CD4-positive, CD25-positive, alpha-beta regulatory T cell (primary cell): Measurements from ENCODE around the gene MED13L. TPM values are rescaled to one million over a fixed set of nuclear protein-coding genes. Genes with fewer than 3 reads are reported as not detected.
A peak's percentile ranks its signal among the peaks of the same experiment; 100 is the strongest.
"Not testable (repeated sequence)": the region's sequence is repeated elsewhere in the genome, so short reads cannot be mapped to it uniquely, and the experiment has no call there.

ENCODE experiments used
- ATAC-seq, 2 donors: fragments of 150-1000 bp; cut with Tn5 transposase; one replicate each; pipeline ENCODE4 v1.10.0; 2021; ENCODE audit warnings: low read depth in 2 of 2, moderate number of reproducible peaks in 2 of 2, moderate library complexity in 1 of 2
- DNase-seq, 3 donors: peaks; one replicate each; pipeline versions ENCODE4 v3.0.0 to v3.0.0-alpha.2; 2012 to 2022; ENCODE audit warnings: mixed read lengths in 1 of 3
- H3K27ac ChIP-seq: one replicate; pipeline ENCODE4 v1.7.0; 2013; ENCODE audit warnings: mild to moderate bottlenecking, low read length; ENCODE audit not compliant: insufficient read depth, poor library complexity, severe bottlenecking
- H3K27me3 ChIP-seq: one replicate; pipeline ENCODE4 v1.7.0; 2013; ENCODE audit warnings: low read length; ENCODE audit not compliant: control insufficient read depth, insufficient read depth
- H3K36me3 ChIP-seq: one replicate; pipeline ENCODE4 v1.7.0; 2013; ENCODE audit warnings: mild to moderate bottlenecking, low read length, moderate library complexity; ENCODE audit not compliant: control insufficient read depth, insufficient read depth
- H3K4me1 ChIP-seq: 2 replicates; pipeline ENCODE4 v1.7.0; 2013; ENCODE audit warnings: mild to moderate bottlenecking, low read length; ENCODE audit not compliant: insufficient read depth, control insufficient read depth, poor library complexity, severe bottlenecking
- H3K4me3 ChIP-seq: one replicate; pipeline ENCODE4 v1.7.0; 2013; ENCODE audit warnings: low read depth, mild to moderate bottlenecking, low read length, moderate library complexity
- H3K9me3 ChIP-seq, 2 experiments: 1 replicate in 1 of 2; 2 replicates in 1 of 2; pipeline ENCODE4 v1.7.0; 2013; ENCODE audit warnings: low read length in 2 of 2, mild to moderate bottlenecking in 1 of 2, moderate library complexity in 1 of 2; ENCODE audit not compliant: control insufficient read depth in 2 of 2
- H3K27ac Mint-ChIP-seq, 3 donors: one replicate each; pipeline ENCODE4 v1.8.0; 2020 to 2022; ENCODE audit warnings: mild to moderate bottlenecking in 3 of 3, mixed read lengths in 3 of 3, moderate library complexity in 2 of 3
- H3K27me3 Mint-ChIP-seq: one replicate; pipeline ENCODE4 v1.8.0; 2022; ENCODE audit warnings: mild to moderate bottlenecking, mixed read lengths
- H3K36me3 Mint-ChIP-seq: one replicate; pipeline ENCODE4 v1.8.0; 2020; ENCODE audit warnings: mixed read lengths
- H3K4me1 Mint-ChIP-seq, 4 donors: one replicate each; pipeline ENCODE4 v1.8.0; 2020 to 2022; ENCODE audit warnings: mixed read lengths in 4 of 4, mild to moderate bottlenecking in 1 of 4
- H3K4me3 Mint-ChIP-seq, 4 donors: one replicate each; pipeline ENCODE4 v1.8.0; 2020 to 2022; ENCODE audit warnings: mild to moderate bottlenecking in 4 of 4, mixed read lengths in 4 of 4, moderate library complexity in 3 of 4
- H3K9me3 Mint-ChIP-seq, 7 donors: one replicate each; pipeline ENCODE4 v1.8.0; 2020 to 2022; ENCODE audit warnings: mixed read lengths in 7 of 7, mild to moderate bottlenecking in 3 of 7, moderate library complexity in 2 of 7
- polyA plus RNA-seq, 4 donors: library from polyadenylated mRNA; unstranded; fragments of 300-500 nt; fragmentation: Illumina TruSeq; gene quantifications; one replicate each; pipeline ENCODE4 v1.2.3, GENCODE V29; 2021
- total RNA-seq: library from RNA; stranded (reverse); gene quantifications from one replicate; pipeline ENCODE4 v1.2.3, GENCODE V29; 2022

Gene MED13L
- total and polyA plus RNA-seq, 5 donors from 2014 or later = 4.5 to 179 (median 7.0) TPM

- H3K4me1 Mint-ChIP-seq = peaks cover 36 to 70% (median 53%) of the 10 kb centered on the region in 4 donors
- H3K9me3 Mint-ChIP-seq = no peaks in the 10 kb centered on the region
- H3K36me3 Mint-ChIP-seq = no peaks in the 10 kb centered on the region
- no peaks in the 10 kb centered on the region for H3K27me3 Mint-ChIP-seq
- peaks cover 13% of the 10 kb centered on the region for H3K4me1 ChIP-seq
- no peak overlapping the region for H3K27ac Mint-ChIP-seq
- no peak overlapping the region for H3K4me3 ChIP-seq
- no peaks in the 10 kb centered on the region for H3K27me3 ChIP-seq
- no peaks in the 10 kb centered on the region for H3K9me3 ChIP-seq
- no peak overlapping the region for H3K27ac ChIP-seq
- DNase-seq (no peak), ATAC-seq (no peak)
- peak overlapping the region in 1 of 4 donors; percentile 11 for H3K4me3 Mint-ChIP-seq
- H3K36me3 ChIP-seq = no peaks in the 10 kb centered on the region
These were observed 139.1 kb downstream of the MED13L start for GRCh38 chr12:116138364-116138763.

DNA sequence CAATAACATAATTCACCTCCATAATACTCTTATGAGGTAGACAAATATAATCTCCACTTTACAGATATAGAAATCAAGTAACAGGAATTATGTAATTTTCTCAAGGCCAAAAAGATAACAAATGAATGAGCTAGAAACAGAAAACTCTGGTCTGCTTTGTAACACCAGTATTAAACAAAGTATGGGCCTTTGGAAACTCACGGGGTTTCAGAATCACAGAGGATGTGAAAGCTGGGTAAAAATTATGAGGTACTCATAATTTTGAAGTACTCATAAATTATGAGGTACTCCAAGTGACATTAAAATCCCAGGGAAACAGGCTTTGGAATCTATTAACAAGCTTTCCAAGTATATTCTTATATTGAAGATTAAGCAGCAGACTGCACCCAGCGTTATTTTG lies 140.2 kb downstream of the MED13L start:
- ATAC-seq = no peak
- Mint-ChIP-seq H3K4me1 (peaks cover 34 to 74% (median 54%) of the 10 kb centered on the region in 4 donors), H3K9me3 (no peaks in the 10 kb centered on the region), H3K27ac (peak overlapping the region in 2 of 3 donors; percentile 4 to 93), H3K27me3 (no peaks in the 10 kb centered on the region), H3K36me3 (no peaks in the 10 kb centered on the region), H3K4me3 (peak overlapping the region in 2 of 4 donors; percentile 30 to 41)
- H3K36me3 ChIP-seq = no peaks in the 10 kb centered on the region
- H3K27ac ChIP-seq = no peak overlapping the region
- no peak for DNase-seq
- H3K4me3 ChIP-seq = no peak overlapping the region
- peaks cover 12% of the 10 kb centered on the region for H3K4me1 ChIP-seq
- H3K9me3 ChIP-seq = no peaks in the 10 kb centered on the region
- H3K27me3 ChIP-seq = no peaks in the 10 kb centered on the region

DNA sequence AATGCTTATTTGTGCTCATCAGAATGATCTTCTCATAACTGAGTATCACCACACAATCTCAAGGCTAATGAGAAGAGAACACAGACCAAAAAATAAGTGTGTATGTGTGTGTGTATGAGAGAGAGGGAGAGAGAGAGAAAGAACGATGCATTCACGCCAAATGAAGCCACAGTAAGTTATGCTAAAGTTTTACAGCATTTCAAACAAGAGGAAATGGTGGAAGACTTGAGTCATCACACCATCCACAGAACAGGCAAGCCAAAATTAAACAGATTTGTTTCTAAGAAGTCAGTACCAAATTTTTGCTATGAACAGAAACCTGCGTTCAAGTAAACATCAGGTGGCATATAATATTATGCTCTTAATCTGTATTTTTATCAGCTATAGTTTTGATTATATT lies 141.2 kb downstream of the MED13L start:
- H3K9me3 ChIP-seq = no peaks in the 10 kb centered on the region
- no peaks in the 10 kb centered on the region for H3K36me3 ChIP-seq
- H3K27ac ChIP-seq = no peak overlapping the region
- ATAC-seq = peak; percentile 85 to 90
- peaks cover 12% of the 10 kb centered on the region for H3K4me1 ChIP-seq
- H3K36me3 Mint-ChIP-seq = no peaks in the 10 kb centered on the region
- H3K4me3 Mint-ChIP-seq = peak overlapping the region in 2 of 4 donors; percentile 2 to 22
- H3K27ac Mint-ChIP-seq = peak overlapping the region; percentile 65 to 93 (median 84)
- no peaks in the 10 kb centered on the region for H3K27me3 Mint-ChIP-seq
- no peaks in the 10 kb centered on the region for H3K9me3 Mint-ChIP-seq
- no peaks in the 10 kb centered on the region for H3K27me3 ChIP-seq
- peak in 1 of 3 donors; percentile 88 for DNase-seq
- no peak overlapping the region for H3K4me3 ChIP-seq
- H3K4me1 Mint-ChIP-seq = peaks cover 32 to 73% (median 50%) of the 10 kb centered on the region in 4 donors

GRCh38 chr12:116135209-116135930 lies 142.1 kb downstream of the MED13L start:
- H3K27ac Mint-ChIP-seq = peak overlapping the region in 2 of 3 donors; percentile 36 to 93
- Histone ChIP-seq H3K36me3 (no peaks in the 10 kb centered on the region), H3K27ac (no peak overlapping the region), H3K4me1 (peaks cover 12% of the 10 kb centered on the region), H3K4me3 (no peak overlapping the region), H3K27me3 (no peaks in the 10 kb centered on the region), H3K9me3 (no peaks in the 10 kb centered on the region)
- H3K27me3 Mint-ChIP-seq = no peaks in the 10 kb centered on the region
- ATAC-seq (no peak), DNase-seq (no peak)
- no peaks in the 10 kb centered on the region for H3K9me3 Mint-ChIP-seq
- H3K4me1 Mint-ChIP-seq = peaks cover 41 to 81% (median 58%) of the 10 kb centered on the region in 4 donors
- no peaks in the 10 kb centered on the region for H3K36me3 Mint-ChIP-seq
- no peak overlapping the region for H3K4me3 Mint-ChIP-seq

- no peaks in the 10 kb centered on the region for H3K27me3 ChIP-seq
- H3K36me3 Mint-ChIP-seq = no peaks in the 10 kb centered on the region
- H3K27ac ChIP-seq = no peak overlapping the region
- H3K4me1 ChIP-seq = peaks cover 12% of the 10 kb centered on the region
- H3K9me3 Mint-ChIP-seq = no peaks in the 10 kb centered on the region
- H3K4me3 ChIP-seq = no peak overlapping the region
- peak overlapping the region in 1 of 3 donors; percentile 45 for H3K27ac Mint-ChIP-seq
- H3K27me3 Mint-ChIP-seq = no peaks in the 10 kb centered on the region
- no peak for DNase-seq
- ATAC-seq = no peak
- no peaks in the 10 kb centered on the region for H3K9me3 ChIP-seq
- peak overlapping the region in 1 of 4 donors; percentile 46 for H3K4me3 Mint-ChIP-seq
- H3K36me3 ChIP-seq = no peaks in the 10 kb centered on the region
- peaks cover 37 to 85% (median 54%) of the 10 kb centered on the region in 4 donors for H3K4me1 Mint-ChIP-seq
These were observed 143.8 kb downstream of the MED13L start for GRCh38 chr12:116133636-116134214.

DNA sequence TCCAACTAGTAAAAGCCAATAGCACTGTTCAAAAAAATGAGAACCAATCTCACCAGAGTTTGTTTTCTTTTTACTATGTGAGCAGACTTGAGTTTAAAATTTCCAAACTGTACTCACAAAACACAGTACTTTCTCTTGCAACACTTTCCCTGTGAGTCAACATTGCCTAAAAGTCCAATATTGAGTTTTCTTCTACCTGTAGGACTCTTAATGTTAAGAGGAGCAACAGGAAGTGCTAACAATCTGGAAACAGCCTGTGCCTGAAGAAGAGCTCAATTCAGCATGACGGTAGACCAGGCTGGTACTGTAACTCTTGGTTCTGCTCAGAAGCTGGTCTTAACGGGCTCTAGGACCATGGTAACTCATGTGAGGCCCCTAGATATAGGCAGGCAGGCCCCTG lies 144.3 kb downstream of the MED13L start:
- Histone ChIP-seq H3K27ac (no peak overlapping the region), H3K9me3 (no peaks in the 10 kb centered on the region), H3K27me3 (no peaks in the 10 kb centered on the region), H3K4me3 (no peak overlapping the region), H3K4me1 (peaks cover 12% of the 10 kb centered on the region), H3K36me3 (no peaks in the 10 kb centered on the region)
- Mint-ChIP-seq H3K36me3 (no peaks in the 10 kb centered on the region), H3K4me1 (peaks cover 37 to 85% (median 53%) of the 10 kb centered on the region in 4 donors), H3K9me3 (no peaks in the 10 kb centered on the region), H3K27ac (peak overlapping the region in 1 of 3 donors; percentile 17), H3K27me3 (no peaks in the 10 kb centered on the region), H3K4me3 (peak overlapping the region in 1 of 4 donors; percentile 46)
- DNase-seq = no peak
- no peak for ATAC-seq

- not testable (repeated sequence) for H3K36me3 ChIP-seq, H3K27ac ChIP-seq, ATAC-seq, H3K27me3 Mint-ChIP-seq, H3K4me1 ChIP-seq, H3K27ac Mint-ChIP-seq, H3K9me3 Mint-ChIP-seq, DNase-seq, H3K36me3 Mint-ChIP-seq, H3K9me3 ChIP-seq, H3K4me3 Mint-ChIP-seq, H3K4me3 ChIP-seq, H3K27me3 ChIP-seq
- peaks cover 39 to 87% (median 51%) of the 10 kb centered on the region in 4 donors for H3K4me1 Mint-ChIP-seq
These were observed 145.5 kb downstream of the MED13L start for GRCh38 chr12:116131987-116132386.
